NT2/D1 (cell line): ENCODE results near the gene RIMS1.

Experiments
- DNase-seq: peaks from one replicate; pipeline ENCODE4 v3.0.0-alpha.2; 2011; ENCODE audit warnings: low read depth, low spot score
- H3K27me3 ChIP-seq: 2 replicates; pipeline ENCODE4 v1.6.0; 2011; ENCODE audit warnings: mild to moderate bottlenecking; ENCODE audit not compliant: insufficient read length, insufficient read depth
- H3K36me3 ChIP-seq: 2 replicates; pipeline ENCODE4 v1.6.1; 2011; ENCODE audit warnings: mild to moderate bottlenecking, low read length, mixed read lengths; ENCODE audit not compliant: insufficient read depth, insufficient read length
- H3K4me1 ChIP-seq: 2 replicates; pipeline ENCODE4 v1.5.1; 2011; ENCODE audit not compliant: insufficient read depth, insufficient read length
- H3K4me3 ChIP-seq: 2 replicates; pipeline ENCODE4 v1.5.1; 2011; ENCODE audit warnings: low read depth; ENCODE audit not compliant: insufficient read length
- H3K9ac ChIP-seq: 2 replicates; pipeline ENCODE4 v1.6.0; 2011; ENCODE audit warnings: low read depth; ENCODE audit not compliant: insufficient read length
- H3K9me3 ChIP-seq: 2 replicates; pipeline ENCODE4 v1.5.1; 2011; ENCODE audit warnings: mild to moderate bottlenecking, low read length; ENCODE audit not compliant: insufficient read depth
- SUZ12 ChIP-seq: IDR thresholded peaks from 2 replicates; pipeline ENCODE4 v1.6.1; 2011; ENCODE audit not compliant: insufficient read length, insufficient read depth; ENCODE audit errors: extremely low read depth
- YY1 ChIP-seq: IDR thresholded peaks from 2 replicates; pipeline ENCODE4 v1.6.1; 2011; ENCODE audit not compliant: insufficient read length, insufficient read depth
- ZNF274 ChIP-seq: IDR thresholded peaks from 2 replicates; pipeline ENCODE4 v1.6.1; 2011; ENCODE audit warnings: mild to moderate bottlenecking, low read depth, low read length

RIMS1 gene

DNA sequence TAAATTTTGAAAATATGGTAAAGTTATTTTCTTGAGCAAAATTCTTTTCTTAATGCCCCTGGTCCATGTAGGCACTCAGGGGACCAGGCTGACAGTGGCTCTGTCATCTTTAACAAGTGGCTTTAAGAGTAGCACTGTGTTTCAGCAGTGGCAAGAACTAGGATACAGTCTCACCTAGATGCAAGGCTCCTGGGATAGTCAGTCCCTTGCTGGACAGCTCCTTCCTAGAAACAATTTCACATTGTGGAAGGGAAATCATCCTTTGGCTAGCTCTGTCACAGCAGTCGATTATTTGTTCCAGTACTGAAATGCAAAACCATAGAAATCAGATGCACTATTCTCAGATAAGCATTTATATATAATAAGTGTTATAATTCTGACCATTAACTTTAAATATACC lies 560.1 kb downstream of the RIMS1 start:
- H3K9ac ChIP-seq = no peak overlapping the region
- no peaks in the 10 kb centered on the region for H3K9me3 ChIP-seq
- DNase-seq = no peak
- no peak for TF ChIP-seq ZNF274
- TF ChIP-seq SUZ12 = no peak
- TF ChIP-seq YY1 = no peak
- H3K27me3 ChIP-seq = no peaks in the 10 kb centered on the region
- no peaks in the 10 kb centered on the region for H3K36me3 ChIP-seq
- H3K4me3 ChIP-seq = no peak overlapping the region
- H3K4me1 ChIP-seq = no peaks in the 10 kb centered on the region
